SK-N-DZ (cell line): ENCODE data around the gene SPATA33.

ENCODE experiments used
- DNase-seq: peaks from one replicate; pipeline ENCODE4 v3.0.0-alpha.2; 2015; ENCODE audit warnings: low spot score

The SPATA33 gene

GRCh38 chr16:89707695-89708094 is 50.1 kb downstream of the SPATA33 start:
- no peak for DNase-seq

DNA sequence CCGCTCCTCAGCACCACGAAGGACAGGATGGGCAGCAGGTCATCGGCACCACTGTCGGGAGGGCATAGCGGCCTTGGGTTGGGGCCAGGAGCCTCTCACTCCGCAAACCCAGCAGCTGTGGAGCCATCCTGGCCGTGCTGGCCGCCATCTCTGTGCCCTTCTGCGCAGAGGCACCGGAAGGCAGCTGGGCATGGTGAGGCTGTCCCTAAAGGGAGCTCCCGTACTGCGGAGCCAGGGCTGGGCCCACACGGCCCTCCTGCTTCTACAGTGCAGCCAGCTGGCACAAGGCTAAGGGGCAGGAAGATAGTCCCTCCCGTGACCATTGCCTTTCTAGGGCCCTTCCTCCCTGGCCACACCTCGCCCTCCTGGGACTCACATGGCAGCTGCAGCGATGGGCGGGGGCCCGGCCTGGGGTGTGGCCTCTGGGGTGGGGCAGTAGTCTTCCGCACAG is 50.9 kb downstream of the SPATA33 start:
- DNase-seq: no peak

GRCh38 chr16:89709166-89709565 is 51.5 kb downstream of the SPATA33 start:
- no peak for DNase-seq

- DNase-seq: no peak
These were observed 52.2 kb downstream of the SPATA33 start for GRCh38 chr16:89709716-89710432.

DNA sequence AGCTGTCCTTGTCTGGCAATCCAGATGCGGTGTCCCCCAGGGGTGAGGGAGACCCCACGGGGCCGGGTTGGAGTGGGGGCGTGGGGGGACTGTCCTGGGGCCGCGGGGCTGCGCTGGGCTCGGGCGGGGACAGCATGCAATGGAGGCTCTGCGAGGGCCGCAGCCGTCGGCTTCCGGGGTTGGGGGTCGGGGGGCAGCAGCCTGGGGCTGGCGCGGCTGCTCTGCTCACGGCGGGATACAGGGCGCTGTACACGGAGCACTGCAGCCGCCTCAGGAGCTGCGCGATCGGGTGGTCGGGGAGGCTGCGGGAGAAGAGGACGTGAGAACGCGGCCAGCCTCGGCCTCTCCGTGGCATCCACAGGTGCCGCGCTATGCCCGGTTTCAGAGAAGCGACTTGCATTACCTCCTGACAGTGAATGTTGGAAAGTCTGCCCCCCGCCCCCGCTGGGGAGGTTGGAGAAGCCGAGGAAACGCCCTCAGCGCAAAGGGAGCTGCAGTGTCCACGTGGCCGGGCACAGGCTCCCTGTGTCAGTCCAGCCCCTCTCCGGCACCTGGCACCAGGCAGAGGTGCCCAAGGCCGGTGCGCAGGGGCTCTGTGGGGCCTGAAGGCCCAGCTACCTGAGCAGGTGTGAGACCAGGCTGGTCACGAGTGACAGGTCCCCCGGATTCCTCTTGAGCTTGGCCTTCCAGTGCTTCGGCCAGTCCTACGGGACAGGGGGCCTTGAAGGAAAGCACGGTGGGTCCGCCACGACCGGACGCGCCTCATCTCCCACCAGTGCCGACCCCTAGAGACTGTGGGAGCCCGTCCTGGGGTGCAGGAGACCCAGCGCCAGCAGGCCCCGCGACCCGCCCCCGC is 53.3 kb downstream of the SPATA33 start:
- DNase-seq: no peak

DNA sequence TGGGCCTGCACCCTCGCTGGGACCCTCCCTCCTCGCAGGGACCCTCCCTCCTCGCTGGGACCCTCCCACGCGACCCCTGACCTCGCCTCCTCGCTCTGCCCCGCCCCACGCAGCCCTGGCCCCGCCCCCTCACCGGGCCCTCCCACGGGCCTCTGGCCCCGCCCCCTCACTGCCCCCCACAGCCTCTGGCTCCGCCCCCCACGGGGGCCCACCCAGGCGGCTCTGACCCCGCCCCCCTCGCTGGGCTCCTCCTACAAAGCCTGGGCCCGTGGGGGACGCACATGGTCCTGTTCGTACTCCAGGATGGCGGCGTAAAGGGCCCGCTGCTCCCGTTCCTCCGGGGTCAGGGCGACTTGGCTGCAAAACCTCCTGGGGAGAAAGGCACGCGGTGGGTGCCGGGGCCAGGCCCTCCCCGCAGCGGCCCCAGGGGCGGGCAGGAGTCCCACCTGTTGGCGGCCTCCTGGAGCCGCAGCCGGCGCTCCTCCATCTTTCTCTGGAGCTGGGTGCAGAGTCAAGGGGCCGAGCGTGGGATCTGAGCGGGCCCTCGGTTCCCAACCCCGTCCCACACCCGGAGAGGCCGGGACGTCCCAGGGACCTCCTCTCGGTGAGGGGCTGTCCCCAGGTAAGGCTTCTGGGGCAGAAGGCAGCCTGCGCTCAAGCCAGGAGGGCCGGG is 54.1 kb downstream of the SPATA33 start:
- peak; percentile 67 for DNase-seq

GRCh38 chr16:89712274-89712781 is 54.7 kb downstream of the SPATA33 start:
- no peak for DNase-seq

DNA sequence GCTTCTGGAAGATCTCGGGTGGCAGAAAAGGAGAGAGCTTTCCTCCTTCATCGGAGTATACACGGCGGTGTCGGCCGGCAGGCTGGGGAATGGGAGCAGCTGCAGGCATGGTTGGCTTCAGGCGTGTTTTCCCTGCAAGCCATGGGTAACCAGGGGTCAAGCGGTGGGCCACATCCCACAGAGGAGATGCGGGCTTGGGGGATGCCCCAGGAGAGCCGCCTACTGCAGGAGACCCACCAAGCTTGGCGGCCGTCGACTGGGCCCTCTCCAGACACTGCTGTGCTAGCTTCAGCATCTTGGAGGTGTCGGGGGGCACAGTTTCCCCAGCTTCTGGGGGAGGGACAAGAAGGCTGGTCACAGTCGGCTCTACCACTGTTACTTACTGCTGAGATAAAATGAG is 58.9 kb downstream of the SPATA33 start:
- DNase-seq: no peak

GRCh38 chr16:89716916-89717687 is 59.5 kb downstream of the SPATA33 start:
- DNase-seq: no peak

GRCh38 chr16:89717688-89718505 is 60.3 kb downstream of the SPATA33 start:
- no peak for DNase-seq
